ENCODE results near the gene LONRF2.

- TF ChIP-seq CTCF (IDR thresholded peaks at IDR 0.05; ENCODE audit: low read depth, low read length, poor library complexity, severe bottlenecking) (peak; percentile 79), EZH2phosphoT487 (IDR thresholded peaks at IDR 0.05; ENCODE audit: borderline replicate concordance, low read length) (no peak)
Observed at GRCh38 chr2:100246163-100247145, 75.8 kb downstream of the LONRF2 start.

Data from DOHH2 (cell line).